GM19239 (cell line): Measurements from ENCODE around the gene LIMK2.
"Not testable (repeated sequence)": the region's sequence is repeated elsewhere in the genome, so short reads cannot be mapped to it uniquely, and the experiment has no call there.

Source experiments
- DNase-seq: peaks from one replicate; pipeline ENCODE4 v3.0.0; 2011; ENCODE audit warnings: low spot score; ENCODE audit not compliant: insufficient read length
- FAIRE-seq: peaks from 2 replicates; lab custom pipeline; 2011; peaks lifted over from hg19 to GRCh38; lab: Jason Lieb, UNC

LIMK2 gene

GRCh38 chr22:31241200-31241599, 29.1 kb downstream of the LIMK2 start:
- DNase-seq (no peak), FAIRE-seq (no peak)

GRCh38 chr22:31241936-31242335, 29.8 kb downstream of the LIMK2 start:
- FAIRE-seq (no peak), DNase-seq (no peak)

GRCh38 chr22:31243339-31244045, 31.4 kb downstream of the LIMK2 start:
- DNase-seq (no peak), FAIRE-seq (no peak)

GRCh38 chr22:31244046-31244942, 32.2 kb downstream of the LIMK2 start:
- no peak for DNase-seq
- no peak for FAIRE-seq

- FAIRE-seq, result no peak
- DNase-seq, result no peak
These were observed 32.9 kb downstream of the LIMK2 start for GRCh38 chr22:31244943-31245451.

- FAIRE-seq, DNase-seq: not testable (repeated sequence)
These were observed 33.9 kb downstream of the LIMK2 start for GRCh38 chr22:31245998-31246397.

GRCh38 chr22:31246687-31247086, 34.6 kb downstream of the LIMK2 start:
- no peak for DNase-seq
- FAIRE-seq, result no peak

GRCh38 chr22:31247726-31248125, 35.6 kb downstream of the LIMK2 start:
- no peak for DNase-seq
- no peak for FAIRE-seq

GRCh38 chr22:31248138-31248745, 36.1 kb downstream of the LIMK2 start:
- FAIRE-seq (no peak), DNase-seq (peak; percentile 26)

GRCh38 chr22:31248965-31249958, 37.2 kb downstream of the LIMK2 start:
- DNase-seq, result no peak
- FAIRE-seq, result no peak

GRCh38 chr22:31250740-31251600, 38.9 kb downstream of the LIMK2 start:
- FAIRE-seq, result no peak
- DNase-seq, result no peak

GRCh38 chr22:31253949-31254348, 41.9 kb downstream of the LIMK2 start:
- FAIRE-seq (no peak), DNase-seq (no peak)

GRCh38 chr22:31259798-31260473, 47.8 kb downstream of the LIMK2 start:
- DNase-seq (no peak), FAIRE-seq (no peak)

GRCh38 chr22:31260474-31260856, 48.4 kb downstream of the LIMK2 start:
- DNase-seq, result no peak
- FAIRE-seq, result no peak

- no peak for FAIRE-seq
These were observed 50.4 kb downstream of the LIMK2 start for GRCh38 chr22:31262312-31263133.

GRCh38 chr22:31263896-31264640, 52.0 kb downstream of the LIMK2 start:
- FAIRE-seq, result no peak
- no peak for DNase-seq

More at GRCh38 chr22:31262312-31263133, 50.4 kb downstream of the LIMK2 start:
- no peak for DNase-seq

GRCh38 chr22:31268281-31268680, 56.2 kb downstream of the LIMK2 start:
- DNase-seq (no peak), FAIRE-seq (no peak)
